GM18526 (cell line): ENCODE results near the gene ATAD3C.

ENCODE experiments used
- POLR2A ChIP-seq: IDR thresholded peaks from 3 replicates; pipeline ENCODE4 v1.6.1; 2011; ENCODE audit not compliant: insufficient read length; ENCODE audit errors: extremely low read depth

ATAD3C gene

GRCh38 chr1:1491601-1492000 lies 42.1 kb downstream of the ATAD3C start:
- TF ChIP-seq POLR2A: no peak

- no peak for TF ChIP-seq POLR2A
Observed at GRCh38 chr1:1507305-1507704, 57.8 kb downstream of the ATAD3C start.

GRCh38 chr1:1510912-1511532 lies 61.5 kb downstream of the ATAD3C start:
- TF ChIP-seq POLR2A: no peak

- TF ChIP-seq POLR2A: peak; percentile 76
Observed at GRCh38 chr1:1511533-1512285, 62.2 kb downstream of the ATAD3C start, which contains the start of gene ATAD3A. Gene ATAD3A, plus strand, starts transcription at chr1:1512162. Its CDS starts 107 bp downstream, at chr1:1512269.

- no peak for TF ChIP-seq POLR2A
Observed at GRCh38 chr1:1517973-1518620, 68.6 kb downstream of the ATAD3C start.
